HG03064 (cell line): ENCODE measurements around the gene SPTA1.
"Not testable (repeated sequence)": the region's sequence is repeated elsewhere in the genome, so short reads cannot be mapped to it uniquely, and the experiment has no call there.

Source experiments
- ATAC-seq: cut with Tn5 transposase; IDR thresholded peaks from one replicate; pipeline ENCODE4 v1.9.1; 2021; ENCODE audit warnings: low read depth; ENCODE audit not compliant: unreplicated experiment

SPTA1 gene

DNA sequence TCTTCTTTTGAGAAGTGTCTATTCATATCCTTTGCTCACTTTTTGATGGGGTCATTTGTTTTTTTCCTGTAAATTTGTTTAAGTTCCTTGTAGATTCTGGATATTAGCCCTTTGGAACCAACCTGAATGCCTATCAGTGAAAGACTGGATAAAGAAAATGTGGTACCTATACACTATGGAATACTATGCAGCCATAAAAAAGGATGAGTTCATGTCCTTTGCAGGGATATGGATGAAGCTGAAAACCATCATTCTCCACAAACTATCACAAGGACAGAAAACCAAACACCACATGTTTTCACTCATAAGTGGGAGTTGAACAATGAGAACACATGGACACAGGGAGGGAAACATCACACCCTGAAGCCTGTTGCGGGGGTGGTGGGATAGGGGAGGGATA lies 1.8 kb upstream of the SPTA1 start:
- ATAC-seq, result not testable (repeated sequence)

DNA sequence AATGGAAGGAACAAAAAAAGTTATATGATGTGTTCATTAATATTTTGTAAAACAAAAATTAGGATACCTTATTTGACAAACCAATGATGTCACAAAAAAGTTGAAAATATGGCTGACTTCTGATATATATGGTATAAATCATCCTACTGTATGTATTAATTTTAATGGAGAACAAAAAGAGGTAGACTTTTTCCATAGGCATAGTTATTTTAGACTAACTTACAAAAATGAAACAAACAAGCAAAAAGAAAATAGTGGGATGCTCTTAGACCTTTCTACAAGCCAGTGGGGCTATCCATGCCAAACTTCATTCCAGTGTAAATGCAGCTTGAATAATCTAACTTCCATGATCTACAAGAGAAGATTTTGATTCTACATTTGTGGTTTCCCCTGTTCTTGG lies 522 bp upstream of the SPTA1 start:
- no peak for ATAC-seq

DNA sequence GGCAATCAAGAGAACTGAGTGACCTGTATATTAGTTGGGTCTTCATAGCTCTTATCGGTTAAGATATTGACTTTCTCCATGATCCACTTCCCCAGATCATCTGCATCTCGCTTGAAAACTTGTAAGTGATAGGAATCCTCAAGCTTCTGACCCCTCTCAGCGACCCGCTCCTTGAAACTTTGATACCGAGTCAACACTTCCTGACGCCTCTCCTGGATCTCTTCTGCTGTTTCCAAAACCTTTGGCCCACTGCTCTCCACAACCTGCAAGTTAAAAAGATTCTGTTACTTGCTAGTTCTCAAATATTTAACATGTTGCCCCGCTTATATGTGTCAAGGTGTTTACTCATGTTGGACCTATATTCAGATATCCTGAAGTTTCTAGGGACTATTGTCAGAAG lies 1.4 kb downstream of the SPTA1 start:
- no peak for ATAC-seq

DNA sequence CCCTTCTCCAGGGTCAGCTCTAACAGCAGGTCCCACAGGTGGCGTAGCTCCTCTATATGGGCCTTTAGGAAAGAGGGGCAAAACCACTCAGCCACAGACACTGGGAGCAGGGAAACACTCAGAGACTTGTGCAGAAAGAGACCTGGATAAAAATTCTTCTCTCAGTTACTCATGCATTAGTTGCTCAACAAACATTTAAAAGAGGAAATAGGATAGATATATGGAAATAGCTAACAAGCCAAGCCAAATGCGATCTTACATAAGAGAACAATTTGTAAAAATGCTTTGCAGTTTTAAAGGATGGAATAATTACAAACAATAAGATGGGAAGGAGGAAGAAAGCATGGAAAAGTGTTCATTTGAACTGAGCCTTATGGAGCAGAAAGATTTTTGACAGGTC lies 4.9 kb downstream of the SPTA1 start:
- no peak for ATAC-seq

DNA sequence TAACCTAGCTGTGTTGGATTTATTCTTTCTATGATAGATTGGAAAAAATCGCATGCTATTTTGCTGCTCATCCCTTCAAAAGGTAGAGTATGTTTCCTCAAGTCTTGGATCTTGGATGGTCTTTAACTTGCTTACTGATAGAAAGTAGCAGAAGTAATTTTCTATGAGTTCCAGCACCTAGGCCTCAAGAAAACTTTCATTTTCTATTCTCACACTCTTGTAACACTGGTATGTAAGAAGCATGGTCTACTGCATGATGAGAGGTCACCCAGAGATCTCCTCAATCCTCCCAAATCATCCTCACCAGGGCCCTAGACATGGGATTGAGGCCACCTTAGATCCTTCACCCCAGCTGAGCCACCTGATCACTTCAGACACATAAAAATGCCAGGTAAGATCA lies 7.2 kb downstream of the SPTA1 start:
- ATAC-seq, result no peak

DNA sequence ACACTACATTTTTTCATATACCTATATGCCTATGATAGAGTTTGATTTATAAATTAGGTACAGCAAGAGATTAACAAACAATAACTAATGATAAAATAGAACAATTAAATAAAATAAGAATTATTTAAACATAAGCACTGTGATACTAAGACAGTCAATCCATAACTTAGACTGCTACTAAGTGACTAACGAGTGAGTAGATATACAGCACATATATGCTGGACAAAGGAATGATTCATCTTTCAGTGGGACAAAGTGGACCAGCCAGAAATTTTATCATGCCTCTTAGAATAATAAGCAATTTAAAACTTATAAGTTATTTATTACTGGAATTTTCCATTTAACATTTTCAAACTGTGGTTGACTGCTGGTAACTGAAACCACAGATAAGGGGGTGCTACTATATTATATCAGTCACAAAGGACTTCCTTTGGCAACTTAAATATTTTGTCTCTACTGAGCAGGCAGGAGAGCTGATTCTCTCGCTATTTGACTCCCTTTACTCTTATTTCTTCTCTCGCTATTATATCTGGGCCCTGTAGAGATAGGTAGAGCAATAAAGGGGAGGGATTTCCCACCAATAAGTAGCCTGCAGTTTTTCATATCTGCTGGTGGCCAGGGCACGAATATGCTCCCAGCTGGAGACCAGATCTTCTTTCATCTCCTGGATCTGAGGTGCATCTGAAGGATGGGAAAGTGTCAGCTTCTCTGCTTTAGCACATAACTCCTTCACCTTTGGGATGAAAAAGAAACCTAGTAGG lies 10.8 kb downstream of the SPTA1 start:
- ATAC-seq, result no peak

DNA sequence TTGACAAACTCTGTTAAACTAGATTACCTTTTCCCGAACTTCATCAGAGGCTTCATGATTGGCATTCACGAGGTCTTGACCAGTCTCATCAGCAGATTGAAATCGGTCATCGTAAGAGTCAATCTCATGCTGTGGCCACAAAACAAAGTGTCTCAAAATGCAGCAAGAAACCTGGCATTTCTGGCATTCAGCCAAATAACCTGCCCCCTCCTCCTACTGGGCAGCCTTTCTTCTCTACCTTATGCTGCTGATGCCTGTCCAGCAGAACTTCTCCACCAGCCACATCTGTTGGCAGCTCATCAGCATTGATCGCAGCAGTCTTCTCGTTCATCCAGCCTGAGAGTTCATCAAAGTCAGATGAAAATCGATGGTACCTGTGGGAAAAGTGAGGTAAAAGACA lies 12.2 kb downstream of the SPTA1 start:
- no peak for ATAC-seq

DNA sequence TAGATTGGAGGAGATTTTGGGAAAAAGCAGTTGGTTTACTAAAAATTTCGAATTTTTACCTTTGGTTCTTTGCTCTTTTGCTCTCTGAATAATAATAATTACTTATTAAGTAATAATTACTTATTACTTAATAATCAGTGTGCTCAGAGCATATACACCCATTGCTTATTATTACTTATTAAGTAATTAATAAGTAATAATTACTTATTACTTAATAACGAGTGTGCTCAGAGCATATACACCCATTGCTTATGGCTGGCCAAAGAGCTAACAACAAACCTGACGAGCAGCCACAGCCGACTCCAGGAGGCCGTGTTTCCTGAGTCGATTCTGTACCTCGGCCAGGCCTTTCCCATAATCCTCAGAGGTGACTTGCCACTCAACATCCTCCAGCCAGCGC lies 20.5 kb downstream of the SPTA1 start:
- no peak for ATAC-seq

DNA sequence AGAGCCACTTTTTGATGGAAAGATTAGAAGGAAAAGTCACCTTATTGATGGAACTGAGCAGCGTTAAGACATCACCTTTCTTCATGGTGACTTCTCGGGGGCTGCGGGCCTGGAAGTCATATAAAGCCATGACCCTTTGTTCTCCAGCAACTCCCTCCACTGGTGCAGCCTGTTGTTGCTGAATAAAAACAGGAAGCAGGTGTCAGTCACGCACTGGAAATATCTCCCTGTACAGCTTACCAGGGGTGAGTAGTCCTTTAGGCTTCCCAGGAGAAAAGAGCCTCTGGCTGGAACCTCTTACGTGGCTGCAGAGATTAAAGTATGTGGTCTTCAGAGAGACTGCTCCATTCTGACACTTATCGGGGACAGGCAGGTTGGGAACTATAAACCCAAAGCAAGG lies 31.9 kb downstream of the SPTA1 start:
- ATAC-seq, result no peak

DNA sequence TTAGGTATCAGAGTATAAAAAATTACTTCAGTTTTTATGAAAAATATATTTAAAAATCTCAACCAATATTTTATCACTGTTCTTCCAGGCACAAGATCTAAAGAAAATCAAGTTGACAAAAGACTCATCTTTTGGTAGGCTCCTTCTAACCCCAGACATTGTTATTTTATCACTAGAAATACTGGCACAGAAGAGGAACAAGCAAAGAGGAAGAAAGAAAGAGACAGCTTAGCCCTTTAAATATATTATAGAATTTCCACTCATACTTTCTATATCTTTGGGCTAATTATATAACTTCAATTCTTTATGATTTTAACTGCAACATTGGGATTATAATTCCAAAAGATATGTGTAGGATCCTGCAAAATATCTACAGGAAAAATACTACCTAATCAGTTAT lies 32.4 kb downstream of the SPTA1 start:
- ATAC-seq, result no peak

DNA sequence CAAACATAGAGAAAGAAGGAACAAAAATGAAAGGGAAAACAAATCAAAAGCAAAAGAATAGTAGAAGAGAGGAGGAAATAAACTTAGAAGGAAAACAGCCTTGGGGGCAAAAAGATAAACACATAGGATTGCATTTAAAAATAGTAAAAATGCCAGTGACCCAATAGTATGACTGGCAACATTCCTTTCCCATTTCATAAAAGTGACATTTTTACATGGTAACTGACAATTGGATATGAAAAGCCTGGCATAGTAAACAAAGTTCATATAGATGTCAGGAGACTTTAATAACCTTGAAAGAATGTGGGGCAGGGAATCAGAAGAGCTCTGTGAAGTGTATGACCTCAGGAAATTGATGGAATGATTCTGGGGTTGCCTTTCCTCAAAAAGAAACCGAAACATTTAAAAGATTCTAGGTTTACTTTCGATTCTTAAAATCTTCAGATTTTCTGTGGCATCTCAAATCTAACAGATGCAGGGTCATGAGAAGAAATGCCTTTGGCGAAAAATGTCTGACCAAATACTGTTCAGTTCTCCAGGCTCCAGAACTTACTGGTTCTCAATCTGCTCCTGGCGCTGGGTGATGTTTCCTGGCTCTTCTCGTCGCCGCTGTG lies 33.7 kb downstream of the SPTA1 start:
- no peak for ATAC-seq

DNA sequence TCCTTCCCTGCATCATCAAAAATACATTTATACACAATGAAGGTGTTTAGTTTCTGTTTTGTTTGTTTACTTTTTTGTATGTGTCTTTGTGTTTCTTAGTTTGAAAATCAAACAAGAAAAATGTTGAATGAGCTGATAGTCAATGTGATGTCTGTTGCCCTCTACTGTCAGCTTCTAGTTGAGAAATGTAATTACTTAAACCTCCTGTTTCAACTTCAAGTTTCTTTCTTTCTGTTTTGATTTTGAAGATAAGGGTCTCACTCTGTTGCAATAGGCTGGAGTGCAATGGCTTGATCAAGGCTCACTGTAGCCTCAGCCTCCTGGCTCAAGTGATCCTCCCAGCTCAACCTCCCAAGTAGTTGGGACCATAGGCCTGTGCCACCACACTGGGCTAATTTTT lies 37.5 kb downstream of the SPTA1 start:
- no peak for ATAC-seq

DNA sequence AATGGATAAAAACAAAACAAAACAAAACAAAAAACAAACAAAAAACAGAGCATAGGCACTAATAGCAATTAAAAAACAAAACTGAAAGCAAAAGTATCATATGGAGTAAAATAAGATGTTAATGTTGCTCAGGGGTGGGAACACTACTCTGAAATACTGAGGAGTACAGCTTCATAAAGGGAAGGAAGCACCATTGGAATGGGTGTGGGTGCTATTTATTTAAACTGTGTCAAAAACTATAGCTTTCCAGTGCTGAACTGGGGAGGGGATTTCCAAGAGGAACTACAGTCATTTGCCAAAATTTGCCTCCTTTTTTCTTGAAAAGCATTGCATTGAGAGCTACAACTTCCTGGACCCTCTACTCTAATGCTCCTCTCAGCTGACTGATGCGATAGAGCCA lies 40.0 kb downstream of the SPTA1 start:
- ATAC-seq, result no peak

DNA sequence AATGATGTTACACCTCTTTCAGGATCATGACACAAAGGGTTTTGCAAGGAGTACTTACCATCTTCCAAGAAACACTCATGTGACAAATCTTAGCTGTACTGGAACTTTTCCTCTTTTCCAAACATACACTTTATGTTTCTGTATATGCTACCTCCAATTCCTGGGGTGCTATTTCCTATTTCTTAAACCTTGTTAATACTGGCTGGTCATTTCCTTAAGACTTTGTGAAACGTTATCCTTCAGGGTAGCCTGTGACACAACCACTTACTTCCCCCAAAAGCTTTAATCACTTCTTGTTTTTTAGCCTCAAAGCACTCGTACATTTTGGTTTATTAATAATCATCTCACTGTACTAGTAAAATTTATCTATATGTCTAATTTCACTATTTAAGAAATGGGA lies 42.1 kb downstream of the SPTA1 start:
- ATAC-seq, result no peak

DNA sequence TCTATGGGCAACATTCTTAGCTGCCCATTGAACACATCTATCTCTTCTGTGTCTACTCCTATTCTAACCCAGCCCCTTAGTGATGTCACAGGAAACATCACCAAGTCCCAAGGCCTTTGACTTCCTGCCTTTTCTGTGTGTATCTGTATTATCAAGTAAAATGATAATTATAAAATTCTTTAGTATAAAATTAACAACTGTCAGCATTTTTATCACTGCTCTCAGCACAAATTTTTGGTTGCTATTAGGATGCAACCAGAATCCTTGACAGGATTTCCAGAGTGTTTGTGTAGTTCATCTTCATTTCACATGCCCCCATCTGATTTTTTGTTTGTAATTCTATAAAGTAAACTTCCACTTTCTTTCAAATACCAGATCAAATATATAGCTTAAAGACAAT lies 47.6 kb downstream of the SPTA1 start:
- no peak for ATAC-seq

DNA sequence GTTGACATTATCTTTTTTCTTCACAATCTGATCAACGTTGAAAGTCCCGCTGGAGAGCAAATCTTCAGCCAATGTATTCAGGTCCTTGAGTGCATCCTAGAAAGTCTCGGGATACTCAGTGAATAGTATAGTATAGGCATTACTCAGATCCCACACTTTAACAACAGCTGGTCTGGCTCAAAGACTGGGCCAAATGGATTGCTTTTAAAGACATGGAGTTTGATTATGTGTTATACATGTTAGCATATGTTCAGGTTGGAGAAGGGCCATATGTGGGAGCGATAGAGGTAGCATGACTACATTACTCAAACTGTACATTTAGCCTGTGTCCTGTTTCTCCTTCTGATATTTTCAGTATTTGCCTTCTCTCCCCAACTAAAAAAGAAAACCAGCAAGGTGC lies 48.4 kb downstream of the SPTA1 start:
- no peak for ATAC-seq

DNA sequence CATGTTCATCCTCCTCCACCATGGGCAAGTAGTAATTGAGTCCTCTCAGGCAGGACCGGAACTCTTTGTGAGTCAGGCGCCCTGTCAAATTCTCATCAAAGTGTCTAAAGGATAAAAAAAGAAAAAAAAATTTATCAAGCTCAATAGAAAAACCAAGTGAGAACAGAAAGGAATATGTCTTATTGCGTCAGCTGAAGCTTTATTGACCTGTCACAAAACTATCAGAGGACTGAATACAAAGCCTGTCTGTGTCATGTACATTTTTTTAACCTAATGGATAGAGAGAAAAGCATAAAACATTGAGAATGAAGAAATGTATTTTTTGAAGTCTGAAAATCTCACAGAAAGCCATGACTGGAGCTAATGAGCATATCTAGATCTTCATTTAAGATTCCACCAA lies 72.8 kb downstream of the SPTA1 start:
- no peak for ATAC-seq

DNA sequence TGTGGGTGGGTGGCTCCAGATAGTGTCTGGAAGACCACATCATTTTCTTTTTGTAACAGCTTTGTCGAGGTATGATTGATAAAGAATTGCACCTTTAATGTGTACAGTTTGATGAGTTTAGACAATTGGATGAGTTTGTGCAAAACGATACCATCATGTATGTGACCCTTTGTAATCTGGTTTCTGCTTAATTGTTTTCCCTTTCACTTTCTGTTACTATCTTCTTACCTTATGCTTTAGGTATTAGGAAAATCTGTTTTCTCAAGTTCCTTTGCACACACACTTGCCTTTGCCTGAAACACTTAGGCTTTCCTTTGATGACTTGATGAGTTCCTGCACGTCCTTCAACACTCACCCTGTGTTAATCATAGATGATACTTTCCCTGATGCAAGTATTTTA lies 74.6 kb downstream of the SPTA1 start:
- ATAC-seq, result no peak

DNA sequence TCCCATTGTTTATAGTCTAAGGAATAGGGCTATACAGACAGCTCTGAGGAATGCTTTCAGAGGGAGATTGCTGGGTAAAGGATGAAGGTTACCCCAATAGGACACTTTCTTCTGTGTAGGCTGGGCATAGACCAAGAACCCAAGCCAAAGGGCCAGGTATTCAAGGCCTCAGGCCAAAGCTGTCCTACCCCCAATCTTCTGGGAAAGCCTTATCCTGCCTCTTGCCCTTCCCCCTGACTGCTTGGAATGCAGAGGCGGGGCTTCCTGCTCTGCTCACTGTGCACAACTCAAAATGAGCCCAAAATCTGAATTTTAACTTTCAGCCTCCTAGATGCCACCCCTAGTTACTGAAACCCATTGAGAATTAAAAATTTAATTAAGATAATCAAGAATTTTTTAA lies 79.2 kb downstream of the SPTA1 start:
- no peak for ATAC-seq

DNA sequence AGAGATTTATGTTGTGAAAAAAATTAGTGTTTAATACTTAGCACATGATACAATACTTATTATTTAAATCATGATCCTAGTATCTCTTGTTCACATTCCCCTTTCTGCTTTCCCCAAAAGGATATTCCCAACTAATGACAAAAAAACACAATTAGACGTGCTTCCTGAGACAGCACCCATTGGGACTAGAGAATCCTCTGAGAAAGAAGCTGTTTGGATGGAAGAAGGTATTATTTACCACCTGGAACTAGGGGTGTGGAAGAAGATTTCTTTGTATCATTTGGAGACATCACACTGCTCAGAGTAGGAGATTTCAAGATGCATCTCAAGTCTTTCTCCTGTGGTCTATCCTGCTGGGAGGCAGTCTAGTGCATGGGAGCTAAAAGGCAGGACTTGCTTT lies 81.5 kb downstream of the SPTA1 start, which contains the start of gene OR10Z1:
Gene OR10Z1 (plus strand): TSS at position 301 of the 400 bp plus-strand sequence. CDS start 1,171 bp downstream, outside the sequence.
- ATAC-seq, result no peak

DNA sequence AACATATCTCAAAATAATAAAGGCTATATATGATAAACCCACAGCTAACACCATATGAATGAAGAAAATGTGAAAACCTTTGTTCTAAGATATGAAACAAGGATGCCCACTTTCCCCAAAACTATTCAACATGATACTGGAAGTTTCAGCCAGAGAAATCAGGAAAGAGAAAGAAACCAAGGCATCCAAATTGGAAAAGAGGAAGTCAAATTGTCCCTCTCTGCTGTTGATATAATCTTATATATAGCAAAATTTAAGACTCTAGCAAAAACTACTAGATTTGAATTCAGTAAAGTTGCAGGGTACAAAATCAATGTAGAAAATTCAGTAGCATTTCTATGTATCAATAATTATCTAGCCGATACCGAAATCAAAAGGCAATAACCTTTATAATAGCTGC lies 85.8 kb downstream of the SPTA1 start:
- no peak for ATAC-seq

DNA sequence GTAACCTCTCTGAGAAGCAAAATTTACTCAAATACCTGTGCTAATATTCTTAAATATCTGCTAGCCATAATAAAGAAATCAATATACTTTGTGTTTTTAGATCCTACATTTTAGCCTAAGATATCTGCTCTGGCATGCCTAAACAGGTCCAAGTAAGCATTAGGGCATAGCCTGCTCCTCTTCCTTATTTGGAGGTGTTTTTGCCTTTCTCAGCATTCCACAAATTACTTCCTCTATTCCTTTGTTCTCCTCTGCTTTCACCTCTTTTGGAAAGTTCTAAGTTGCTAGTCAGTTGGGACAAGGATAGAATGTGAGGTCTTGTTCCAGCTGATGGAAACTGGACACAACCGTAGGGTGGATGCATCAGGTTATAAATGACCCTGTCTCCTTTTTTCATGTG lies 99.6 kb downstream of the SPTA1 start:
- ATAC-seq, result no peak
